Measurements from ENCODE around the gene CCDC106. TPM values are rescaled to one million over a fixed set of nuclear protein-coding genes. Genes with fewer than 3 reads are reported as not detected.
A peak's percentile ranks its signal among the peaks of the same experiment; 100 is the strongest.

CCDC106 gene
- total RNA-seq, 2 experiments from 2014 or later, result 12.1 to 13.4 TPM

DNA sequence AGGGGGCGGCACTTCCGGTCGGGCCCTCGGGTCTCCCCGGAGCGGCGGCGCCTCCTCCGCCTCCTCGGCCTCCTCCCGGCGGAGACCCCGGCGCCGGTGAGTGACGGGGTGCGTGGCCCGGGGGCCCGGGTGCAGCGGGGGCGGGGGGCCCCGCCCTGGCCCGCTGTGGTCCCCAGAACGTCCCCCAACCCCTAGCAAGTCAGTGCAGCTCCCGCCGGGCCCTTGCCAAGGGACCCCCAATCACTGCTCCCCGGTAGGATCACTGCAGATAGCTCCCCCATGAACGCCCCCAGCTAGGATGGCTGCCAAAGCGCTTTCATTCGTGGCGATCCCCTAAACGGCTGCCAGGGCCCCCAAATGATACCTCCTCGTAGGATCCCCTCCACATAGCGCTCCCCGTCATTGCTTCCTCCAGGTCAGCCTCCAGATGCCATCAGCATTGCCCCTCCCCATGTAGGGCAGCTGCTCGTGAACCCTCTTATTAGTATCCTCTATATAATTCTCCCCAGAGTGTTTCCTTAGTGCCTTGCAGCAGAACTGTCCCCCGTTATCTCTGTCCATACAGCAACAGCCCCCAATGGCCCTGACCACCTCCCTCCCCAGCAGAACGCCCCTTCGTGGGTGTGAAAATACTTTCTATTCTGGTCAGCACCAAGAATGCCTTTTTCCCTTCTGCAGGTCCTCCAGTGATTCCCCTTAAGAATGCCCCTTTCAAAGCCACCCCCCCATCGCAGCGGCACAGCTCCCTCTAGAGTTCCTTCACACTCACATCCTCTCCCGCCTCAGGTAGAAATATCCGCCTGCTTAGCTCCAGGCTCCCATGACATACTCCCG, 42.2 kb upstream of the CCDC106 start, which contains the start of gene ZNF865:
Gene ZNF865 (plus strand): TSS at position 11 of the 834 bp plus-strand sequence. CDS start 7,972 bp downstream, outside the sequence.
- H3K36me3 Mint-ChIP-seq, result peaks cover 25% of the 10 kb centered on the region
- no peaks in the 10 kb centered on the region for H3K9me3 Mint-ChIP-seq
- peak; percentile 69 for DNase-seq
- H3K4me3 Mint-ChIP-seq, result peak within 1 kb of the TSS; percentile 96
- H3K4me1 Mint-ChIP-seq, result peaks cover 46% of the 10 kb centered on the region
- no peaks in the 10 kb centered on the region for H3K27me3 Mint-ChIP-seq
- H3K27ac Mint-ChIP-seq, result peak within 1 kb of the TSS; percentile 92
- POLR2A ChIA-PET, result interaction anchor here (0.8 to 2.8 kb wide), 13 partner anchors 12 to 304 kb away, joined by 3 to 29 read pairs (median 4); partner anchors contain the start of genes NAT14, ZNF628 and ZNF784
- peak; percentile 30 for ATAC-seq (ENCODE audit: low read depth)

DNA sequence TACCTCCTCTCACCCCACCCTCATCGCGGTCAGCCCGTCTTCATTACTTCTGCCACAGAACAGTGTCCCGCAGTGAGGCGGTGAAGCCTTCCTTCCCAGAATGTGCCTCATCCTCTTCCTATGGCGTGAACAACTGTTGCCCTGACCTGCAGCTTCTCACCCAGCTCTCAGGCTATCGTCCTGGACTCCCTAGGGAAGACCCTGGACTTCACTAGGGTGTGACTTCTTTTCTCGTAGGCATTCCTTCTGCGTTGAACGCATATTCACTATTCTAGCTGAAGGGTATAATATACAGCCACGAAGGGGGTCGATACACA, 41.6 kb upstream of the CCDC106 start:
- Mint-ChIP-seq H3K4me3 (peak overlapping the region; percentile 96), H3K27me3 (no peaks in the 10 kb centered on the region), H3K27ac (peak overlapping the region; percentile 92), H3K36me3 (peaks cover 25% of the 10 kb centered on the region), H3K9me3 (no peaks in the 10 kb centered on the region), H3K4me1 (peaks cover 42% of the 10 kb centered on the region)
- POLR2A ChIA-PET, result interaction anchor here (0.8 to 2.8 kb wide), 12 partner anchors 12 to 305 kb away, joined by 3 to 29 read pairs (median 4); partner anchors contain the start of genes ZNF628 and ZNF784
- DNase-seq (no peak), ATAC-seq (ENCODE audit: low read depth) (no peak)

DNA sequence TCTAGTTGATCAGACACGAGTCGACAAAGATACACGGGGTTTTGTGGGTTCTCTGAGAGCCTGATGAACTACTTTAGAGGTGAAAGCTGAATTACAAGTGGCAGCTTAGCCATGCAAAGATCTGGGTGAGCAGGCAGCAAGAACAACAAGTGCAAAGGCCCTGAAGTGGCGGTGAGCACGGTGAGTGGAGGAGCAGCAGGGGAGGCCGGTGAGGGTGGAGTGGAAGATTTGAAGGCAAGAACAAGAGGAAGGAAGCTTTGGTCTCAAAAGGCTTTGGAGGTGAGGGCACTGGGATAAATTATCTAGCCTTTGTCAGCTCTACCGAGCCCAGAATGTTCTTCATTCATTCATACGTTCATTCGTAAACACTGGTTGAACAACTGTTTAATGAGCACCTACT, 41.2 kb upstream of the CCDC106 start:
- no peak for DNase-seq
- Mint-ChIP-seq H3K36me3 (peaks cover 25% of the 10 kb centered on the region), H3K4me3 (peak overlapping the region; percentile 96), H3K27me3 (no peaks in the 10 kb centered on the region), H3K27ac (peak overlapping the region; percentile 92), H3K4me1 (peaks cover 39% of the 10 kb centered on the region), H3K9me3 (no peaks in the 10 kb centered on the region)
- POLR2A ChIA-PET, result interaction anchor here (1.1 to 2.8 kb wide), 6 partner anchors 14 to 305 kb away, joined by 3 to 29 read pairs (median 4); partner anchors contain the start of genes ZNF628 and ZNF784
- ATAC-seq (ENCODE audit: low read depth), result no peak

DNA sequence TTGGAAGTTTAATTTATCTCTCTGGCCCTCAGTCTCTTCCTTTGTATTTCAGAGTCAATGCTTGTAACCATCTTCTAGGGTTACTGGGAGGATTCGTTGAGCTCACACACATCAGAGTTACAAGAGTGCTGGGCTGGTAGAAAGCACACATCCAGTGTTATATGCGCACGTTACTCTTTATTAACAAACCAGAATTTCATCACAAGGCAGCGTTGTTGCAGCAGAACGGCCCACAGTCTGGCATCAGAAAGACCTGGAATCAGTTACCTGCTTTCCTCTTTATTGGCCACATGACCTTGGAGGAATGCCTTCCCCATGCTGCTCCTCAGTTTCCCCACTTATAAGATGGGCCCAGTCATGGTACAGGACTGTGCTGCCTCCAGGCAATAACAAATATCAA, 38.7 kb upstream of the CCDC106 start:
- H3K4me1 Mint-ChIP-seq, result peaks cover 33% of the 10 kb centered on the region
- H3K9me3 Mint-ChIP-seq, result no peaks in the 10 kb centered on the region
- POLR2A ChIA-PET, result interaction anchor here (1.5 kb wide), 1 partner anchor 11 kb away, joined by 5 read pairs; no protein-coding TSS in a partner anchor
- ATAC-seq (ENCODE audit: low read depth) (no peak), DNase-seq (no peak)
- H3K27ac Mint-ChIP-seq, result no peak overlapping the region
- H3K36me3 Mint-ChIP-seq, result peaks cover 27% of the 10 kb centered on the region
- no peak overlapping the region for H3K4me3 Mint-ChIP-seq
- H3K27me3 Mint-ChIP-seq, result no peaks in the 10 kb centered on the region

DNA sequence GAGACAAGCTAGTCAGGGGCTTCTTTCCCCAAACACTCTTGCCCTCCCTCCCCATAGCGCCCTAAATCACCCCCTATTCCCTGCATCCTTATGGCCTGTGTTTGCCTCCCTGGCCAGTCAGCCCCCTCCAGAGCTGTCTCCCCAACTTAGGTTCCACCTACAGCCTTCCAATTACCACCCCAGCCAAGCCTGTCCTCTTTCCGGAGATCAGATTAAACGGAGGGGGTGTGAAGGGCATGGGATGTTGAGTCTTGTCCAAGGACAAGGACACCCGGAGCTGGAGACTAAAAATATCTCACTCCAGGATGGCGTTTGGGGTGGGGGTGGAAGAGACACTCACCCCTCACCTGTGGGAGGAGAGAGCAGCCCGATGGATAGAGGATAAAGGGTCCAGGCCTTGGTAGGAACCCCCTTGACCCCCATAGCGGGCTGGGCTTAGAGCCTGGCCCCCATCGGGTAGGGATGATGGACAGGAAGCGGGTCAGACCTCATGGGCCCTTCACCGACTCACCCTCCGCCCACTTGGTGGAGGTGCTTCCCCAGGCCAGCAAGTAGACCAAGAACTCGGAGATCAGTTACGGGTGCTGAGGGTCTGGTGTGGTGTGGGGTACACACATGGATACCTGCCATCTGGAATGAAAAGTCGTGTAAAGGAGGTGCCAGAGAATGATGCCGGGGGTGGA, 36.6 kb upstream of the CCDC106 start:
- H3K36me3 Mint-ChIP-seq, result peaks cover 28% of the 10 kb centered on the region
- no peak overlapping the region for H3K27ac Mint-ChIP-seq
- no peaks in the 10 kb centered on the region for H3K27me3 Mint-ChIP-seq
- H3K4me1 Mint-ChIP-seq, result peaks cover 23% of the 10 kb centered on the region
- no peak overlapping the region for H3K4me3 Mint-ChIP-seq
- no peaks in the 10 kb centered on the region for H3K9me3 Mint-ChIP-seq
- ATAC-seq (ENCODE audit: low read depth) (no peak), DNase-seq (no peak)
- POLR2A ChIA-PET, result interaction anchor here (1.4 kb wide), 1 partner anchor 13 kb away, joined by 5 read pairs; the partner anchor contains the start of gene ZNF784

DNA sequence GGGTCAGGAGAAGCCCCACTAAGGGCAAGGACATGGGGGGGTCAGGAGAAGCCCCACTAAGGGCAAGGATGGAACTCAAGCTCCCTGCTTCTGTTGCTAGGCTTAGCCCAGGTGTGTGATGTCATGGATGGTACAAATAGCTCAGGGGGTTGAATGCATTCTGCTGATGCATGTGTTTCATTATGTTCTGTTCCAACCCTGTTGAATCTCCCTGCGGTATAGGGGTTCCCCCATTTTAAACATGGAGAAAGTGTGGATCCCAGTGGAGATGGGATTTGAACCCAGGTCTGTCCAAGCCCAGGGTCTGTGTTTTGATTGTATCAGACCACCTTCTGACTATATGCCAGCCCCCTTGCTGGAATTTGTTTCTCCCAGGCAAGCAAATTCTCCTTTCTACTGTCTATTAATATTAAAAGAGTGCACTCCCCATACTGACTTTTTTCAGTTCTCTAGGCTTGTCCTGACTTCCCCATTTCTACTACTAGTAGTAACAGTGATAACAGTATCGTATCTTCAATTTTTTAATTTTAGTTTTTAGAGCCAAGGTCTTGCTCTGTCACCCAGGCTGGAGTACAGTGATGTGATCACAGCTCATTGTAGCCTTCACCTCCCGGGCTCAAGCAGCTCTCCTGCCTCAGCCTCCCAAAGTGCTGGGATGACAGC, 35.9 kb upstream of the CCDC106 start:
- peaks cover 29% of the 10 kb centered on the region for H3K36me3 Mint-ChIP-seq
- DNase-seq (no peak), ATAC-seq (ENCODE audit: low read depth) (no peak)
- peaks cover 16% of the 10 kb centered on the region for H3K4me1 Mint-ChIP-seq
- H3K27ac Mint-ChIP-seq, result no peak overlapping the region
- POLR2A ChIA-PET, result interaction anchor here (1.4 kb wide), 1 partner anchor 13 kb away, joined by 5 read pairs; the partner anchor contains the start of gene ZNF784
- no peaks in the 10 kb centered on the region for H3K9me3 Mint-ChIP-seq
- no peak overlapping the region for H3K4me3 Mint-ChIP-seq
- no peaks in the 10 kb centered on the region for H3K27me3 Mint-ChIP-seq

DNA sequence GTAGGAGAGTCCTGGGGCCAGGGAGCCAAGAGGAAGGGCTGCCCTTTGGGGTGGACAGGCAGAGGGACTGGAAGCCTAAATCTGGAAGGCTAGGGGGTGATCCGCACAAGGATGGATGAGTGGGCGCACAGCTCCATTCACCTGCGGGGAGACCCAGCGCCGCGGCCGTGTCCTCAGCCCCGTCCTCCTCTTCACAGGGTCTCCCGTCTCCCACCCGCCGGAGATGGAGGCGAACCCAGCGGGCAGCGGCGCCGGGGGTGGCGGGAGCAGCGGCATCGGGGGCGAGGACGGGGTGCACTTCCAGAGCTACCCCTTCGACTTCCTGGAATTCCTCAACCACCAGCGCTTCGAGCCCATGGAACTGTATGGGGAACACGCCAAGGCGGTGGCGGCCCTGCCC, 34.6 kb upstream of the CCDC106 start:
- POLR2A ChIA-PET, result interaction anchor here (1.1 kb wide), 1 partner anchor 15 kb away, joined by 3 read pairs; no protein-coding TSS in a partner anchor
- no peak overlapping the region for H3K4me3 Mint-ChIP-seq
- no peaks in the 10 kb centered on the region for H3K27me3 Mint-ChIP-seq
- DNase-seq (no peak), ATAC-seq (ENCODE audit: low read depth) (no peak)
- H3K4me1 Mint-ChIP-seq, result peaks cover 7% of the 10 kb centered on the region
- H3K9me3 Mint-ChIP-seq, result no peaks in the 10 kb centered on the region
- H3K36me3 Mint-ChIP-seq, result peaks cover 32% of the 10 kb centered on the region
- H3K27ac Mint-ChIP-seq, result no peak overlapping the region

DNA sequence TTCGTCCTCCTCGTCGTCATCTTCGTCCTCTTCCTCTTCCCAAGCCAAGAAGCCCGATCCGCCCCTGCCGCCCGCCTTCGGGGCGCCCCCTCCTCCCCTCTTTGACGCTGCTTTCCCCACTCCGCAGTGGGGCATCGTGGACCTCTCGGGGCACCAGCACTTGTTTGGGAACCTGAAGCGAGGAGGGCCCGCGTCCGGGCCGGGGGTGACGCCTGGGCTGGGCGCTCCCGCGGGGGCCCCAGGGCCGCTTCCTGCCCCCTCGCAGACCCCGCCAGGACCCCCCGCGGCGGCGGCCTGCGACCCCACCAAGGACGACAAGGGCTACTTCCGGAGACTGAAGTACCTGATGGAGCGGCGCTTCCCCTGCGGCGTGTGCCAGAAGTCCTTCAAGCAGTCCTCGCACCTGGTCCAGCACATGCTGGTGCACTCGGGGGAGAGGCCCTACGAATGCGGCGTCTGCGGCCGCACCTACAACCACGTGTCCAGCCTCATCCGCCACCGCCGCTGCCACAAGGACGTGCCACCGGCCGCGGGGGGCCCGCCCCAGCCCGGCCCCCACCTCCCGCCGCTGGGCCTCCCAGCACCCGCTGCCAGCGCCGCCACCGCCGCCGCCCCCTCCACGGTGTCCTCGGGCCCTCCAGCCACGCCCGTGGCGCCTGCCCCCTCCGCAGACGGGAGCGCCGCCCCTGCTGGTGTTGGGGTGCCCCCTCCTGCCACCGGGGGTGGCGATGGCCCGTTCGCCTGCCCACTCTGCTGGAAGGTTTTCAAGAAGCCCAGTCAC, 33.9 kb upstream of the CCDC106 start:
- no peak for DNase-seq
- Mint-ChIP-seq H3K9me3 (no peaks in the 10 kb centered on the region), H3K27ac (no peak overlapping the region), H3K27me3 (no peaks in the 10 kb centered on the region), H3K4me3 (no peak overlapping the region), H3K4me1 (peaks cover 7% of the 10 kb centered on the region), H3K36me3 (peaks cover 29% of the 10 kb centered on the region)
- ATAC-seq (ENCODE audit: low read depth), result no peak
- POLR2A ChIA-PET, result interaction anchor here (1.1 kb wide), 1 partner anchor 15 kb away, joined by 3 read pairs; no protein-coding TSS in a partner anchor

DNA sequence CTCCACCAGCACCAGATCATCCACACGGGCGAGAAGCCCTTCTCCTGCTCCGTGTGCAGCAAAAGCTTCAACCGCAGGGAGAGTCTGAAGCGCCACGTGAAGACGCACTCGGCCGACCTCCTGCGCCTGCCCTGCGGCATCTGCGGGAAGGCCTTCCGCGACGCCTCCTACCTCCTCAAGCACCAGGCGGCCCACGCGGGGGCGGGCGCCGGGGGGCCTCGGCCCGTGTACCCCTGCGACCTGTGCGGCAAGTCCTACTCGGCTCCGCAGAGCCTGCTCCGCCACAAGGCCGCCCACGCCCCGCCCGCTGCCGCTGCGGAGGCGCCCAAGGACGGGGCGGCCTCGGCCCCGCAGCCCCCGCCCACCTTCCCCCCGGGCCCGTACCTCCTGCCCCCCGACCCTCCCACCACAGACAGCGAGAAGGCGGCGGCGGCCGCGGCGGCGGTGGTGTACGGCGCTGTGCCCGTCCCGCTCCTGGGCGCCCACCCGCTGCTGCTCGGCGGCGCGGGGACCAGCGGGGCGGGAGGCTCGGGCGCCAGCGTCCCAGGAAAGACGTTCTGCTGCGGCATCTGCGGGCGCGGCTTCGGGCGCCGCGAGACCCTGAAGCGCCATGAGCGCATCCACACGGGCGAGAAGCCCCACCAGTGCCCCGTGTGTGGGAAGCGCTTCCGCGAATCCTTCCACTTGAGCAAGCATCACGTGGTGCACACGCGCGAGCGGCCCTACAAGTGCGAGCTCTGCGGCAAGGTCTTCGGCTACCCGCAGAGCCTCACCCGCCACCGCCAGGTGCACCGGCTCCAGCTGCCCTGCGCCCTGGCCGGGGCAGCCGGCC, 33.1 kb upstream of the CCDC106 start:
- POLR2A ChIA-PET, result no interaction called here
- peaks cover 26% of the 10 kb centered on the region for H3K36me3 Mint-ChIP-seq
- DNase-seq (no peak), ATAC-seq (ENCODE audit: low read depth) (no peak)
- H3K27me3 Mint-ChIP-seq, result no peaks in the 10 kb centered on the region
- H3K9me3 Mint-ChIP-seq, result no peaks in the 10 kb centered on the region
- peaks cover 7% of the 10 kb centered on the region for H3K4me1 Mint-ChIP-seq
- no peak overlapping the region for H3K4me3 Mint-ChIP-seq
- H3K27ac Mint-ChIP-seq, result no peak overlapping the region

DNA sequence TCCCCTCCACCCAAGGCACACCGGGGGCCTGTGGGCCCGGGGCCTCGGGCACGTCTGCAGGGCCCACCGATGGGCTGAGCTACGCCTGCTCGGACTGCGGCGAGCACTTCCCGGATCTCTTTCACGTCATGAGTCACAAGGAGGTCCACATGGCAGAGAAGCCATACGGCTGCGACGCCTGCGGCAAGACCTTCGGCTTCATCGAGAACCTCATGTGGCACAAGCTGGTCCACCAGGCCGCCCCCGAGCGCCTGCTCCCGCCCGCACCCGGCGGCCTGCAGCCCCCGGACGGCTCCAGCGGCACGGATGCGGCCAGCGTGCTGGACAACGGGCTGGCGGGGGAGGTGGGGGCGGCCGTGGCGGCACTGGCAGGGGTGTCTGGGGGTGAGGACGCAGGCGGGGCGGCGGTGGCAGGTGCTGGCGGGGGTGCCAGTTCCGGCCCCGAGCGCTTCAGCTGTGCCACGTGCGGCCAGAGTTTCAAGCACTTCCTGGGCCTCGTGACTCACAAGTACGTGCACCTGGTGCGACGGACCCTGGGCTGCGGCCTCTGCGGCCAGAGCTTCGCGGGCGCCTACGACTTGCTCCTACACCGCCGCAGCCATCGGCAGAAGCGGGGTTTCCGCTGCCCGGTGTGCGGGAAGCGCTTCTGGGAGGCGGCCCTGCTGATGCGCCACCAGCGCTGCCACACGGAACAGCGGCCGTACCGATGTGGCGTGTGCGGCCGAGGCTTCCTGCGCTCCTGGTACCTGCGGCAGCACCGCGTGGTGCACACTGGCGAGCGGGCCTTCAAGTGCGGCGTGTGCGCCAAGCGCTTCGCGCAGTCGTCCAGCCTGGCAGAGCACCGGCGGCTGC, 32.2 kb upstream of the CCDC106 start:
- no peak overlapping the region for H3K4me3 Mint-ChIP-seq
- H3K4me1 Mint-ChIP-seq, result peaks cover 15% of the 10 kb centered on the region
- DNase-seq, result no peak
- ATAC-seq (ENCODE audit: low read depth), result no peak
- H3K36me3 Mint-ChIP-seq, result peaks cover 22% of the 10 kb centered on the region
- H3K27ac Mint-ChIP-seq, result no peak overlapping the region
- no peaks in the 10 kb centered on the region for H3K9me3 Mint-ChIP-seq
- H3K27me3 Mint-ChIP-seq, result no peaks in the 10 kb centered on the region
- POLR2A ChIA-PET, result no interaction called here

DNA sequence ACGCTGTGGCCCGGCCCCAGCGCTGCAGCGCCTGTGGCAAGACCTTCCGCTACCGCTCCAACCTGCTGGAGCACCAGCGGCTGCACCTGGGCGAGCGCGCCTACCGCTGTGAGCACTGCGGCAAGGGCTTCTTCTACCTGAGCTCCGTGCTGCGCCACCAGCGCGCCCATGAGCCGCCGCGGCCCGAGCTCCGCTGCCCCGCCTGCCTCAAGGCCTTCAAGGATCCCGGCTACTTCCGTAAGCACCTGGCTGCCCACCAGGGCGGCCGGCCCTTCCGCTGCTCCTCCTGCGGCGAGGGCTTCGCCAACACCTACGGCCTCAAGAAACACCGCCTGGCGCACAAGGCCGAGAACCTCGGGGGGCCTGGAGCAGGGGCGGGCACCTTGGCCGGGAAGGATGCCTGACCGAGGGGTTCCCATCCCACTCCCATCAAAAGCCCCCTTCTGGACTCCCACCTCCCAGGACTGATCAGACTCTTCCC, 31.6 kb upstream of the CCDC106 start:
- no peak overlapping the region for H3K27ac Mint-ChIP-seq
- H3K36me3 Mint-ChIP-seq, result peaks cover 22% of the 10 kb centered on the region
- POLR2A ChIA-PET, result no interaction called here
- peaks cover 19% of the 10 kb centered on the region for H3K4me1 Mint-ChIP-seq
- no peak overlapping the region for H3K4me3 Mint-ChIP-seq
- no peaks in the 10 kb centered on the region for H3K9me3 Mint-ChIP-seq
- H3K27me3 Mint-ChIP-seq, result no peaks in the 10 kb centered on the region
- DNase-seq (no peak), ATAC-seq (ENCODE audit: low read depth) (no peak)

All from activated naive CD8-positive, alpha-beta T cell treated with anti-CD3 and anti-CD28 coated beads, Interleukin-2, amount 10 ng/mL, durations not matched to agents 7 days and 5 days (primary cell).